ENCODE results near the gene IRF4. TPM values are rescaled to one million over a fixed set of nuclear protein-coding genes. Genes with fewer than 3 reads are reported as not detected.

Gene IRF4
- total RNA-seq, result under 0.01 TPM in 1 of 2 replicates, not detected in the other

DNA sequence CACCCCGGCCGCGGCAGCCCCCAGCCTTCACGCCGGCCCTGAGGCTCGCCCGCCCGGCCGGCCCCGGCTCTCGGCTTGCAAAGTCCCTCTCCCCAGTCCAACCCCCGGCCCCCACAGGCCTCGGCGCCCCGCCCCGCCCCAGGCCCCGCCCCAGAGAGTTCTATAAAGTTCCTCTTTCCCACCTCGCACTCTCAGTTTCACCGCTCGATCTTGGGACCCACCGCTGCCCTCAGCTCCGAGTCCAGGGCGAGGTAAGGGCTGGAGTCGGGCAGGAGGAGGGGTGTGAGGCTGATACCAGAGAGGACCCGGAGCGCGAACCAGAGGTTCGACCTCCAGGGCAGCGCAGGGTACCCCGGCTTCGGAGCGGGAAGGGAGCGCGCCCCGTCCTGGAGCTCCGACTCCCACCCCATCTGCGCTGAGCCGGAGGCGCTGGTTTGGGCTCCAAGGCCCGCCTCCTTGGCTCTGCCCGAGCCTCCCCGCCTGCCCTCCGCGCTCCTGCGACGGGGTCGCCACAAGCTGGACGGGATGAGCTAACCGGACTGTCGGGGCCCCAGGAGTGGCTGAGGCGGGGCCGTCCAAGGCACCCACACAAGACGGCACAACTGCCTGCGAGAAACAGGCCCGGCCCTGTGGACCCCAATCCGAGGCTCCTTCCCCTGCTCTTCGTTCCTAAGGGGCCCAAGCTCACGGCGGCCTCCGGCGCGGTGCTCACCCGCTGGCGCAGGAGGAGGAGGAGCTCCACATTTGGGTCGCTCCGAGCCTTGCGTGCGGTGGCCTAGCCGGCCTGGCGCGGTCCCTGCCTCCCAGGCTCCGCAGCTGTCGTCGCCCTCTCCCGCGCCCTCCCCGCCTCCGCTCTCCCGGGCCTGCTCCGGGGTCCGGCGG is at the start of gene IRF4:
Gene IRF4 (plus strand): TSS at position 194 of the 882 bp plus-strand sequence. CDS start 1,401 bp downstream, outside the sequence.

Other genes starting within 250 kb of the IRF4 start
- 19.8 and 35.3 TPM in 2 replicates for gene DUSP22, start 99.3 kb upstream of the IRF4 start, total RNA-seq

All from nasal cavity respiratory epithelium epithelial cell of viscerocranial mucosa (primary cell).